Suprapubic skin (tissue), 4 donors: ENCODE measurements around the gene KRTAP12-2.

Experiments used
- POLR2A ChIP-seq, 2 donors: fragments of 450-650 bp; IDR thresholded peaks; one replicate each; pipeline ENCODE4 v1.6.1; 2017; ENCODE audit warnings: antibody characterized with exemption in 2 of 2, mild to moderate bottlenecking in 2 of 2, moderate library complexity in 2 of 2
- POLR2AphosphoS5 ChIP-seq, 3 donors: sonication (generic); formaldehyde crosslinking; IDR thresholded peaks; one replicate each; pipeline ENCODE4 v1.6.1; 2017; ENCODE audit warnings: antibody characterized with exemption in 3 of 3

DNA sequence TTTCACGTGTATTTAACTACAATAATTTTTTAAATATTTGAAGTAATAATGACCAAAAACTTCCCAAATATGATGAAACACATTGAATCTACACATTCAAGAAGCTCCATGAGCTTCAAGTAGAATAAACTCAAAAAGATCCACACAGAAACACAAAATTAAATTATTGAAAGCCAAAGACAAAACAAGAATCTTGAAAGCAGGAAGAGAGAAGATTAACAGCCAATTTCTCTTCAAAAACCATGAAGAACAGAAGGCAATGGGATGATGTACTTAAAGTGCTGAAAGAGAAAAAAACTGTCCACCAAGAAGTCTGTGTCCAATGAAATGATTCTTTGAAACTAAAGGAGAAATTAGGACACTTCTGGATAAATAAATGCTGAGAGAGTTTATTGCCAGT, 34.7 kb downstream of the KRTAP12-2 start:
- no peak for TF ChIP-seq POLR2AphosphoS5 (IDR thresholded peaks at IDR 0.05)
- TF ChIP-seq POLR2A (IDR thresholded peaks at IDR 0.05), result no peak
